ENCODE measurements around the gene GGA2.
"Not testable (repeated sequence)": the region's sequence is repeated elsewhere in the genome, so short reads cannot be mapped to it uniquely, and the experiment has no call there.

The GGA2 gene

GRCh38 chr16:23523876-23524385, 13.6 kb upstream of the GGA2 start:
- DNase-seq (ENCODE audit: low read depth), result no peak

- DNase-seq (ENCODE audit: low read depth), result no peak
Measured at GRCh38 chr16:23523321-23523720, 13.0 kb upstream of the GGA2 start.

- no peak for DNase-seq (ENCODE audit: low read depth)
Measured at GRCh38 chr16:23521965-23522364, 11.7 kb upstream of the GGA2 start.

GRCh38 chr16:23521037-23521743, 10.9 kb upstream of the GGA2 start:
- DNase-seq (ENCODE audit: low read depth), result no peak

GRCh38 chr16:23520500-23520899, 10.2 kb upstream of the GGA2 start:
- no peak for DNase-seq (ENCODE audit: low read depth)

- no peak for DNase-seq (ENCODE audit: low read depth)
Measured at GRCh38 chr16:23519282-23519681, 9.0 kb upstream of the GGA2 start.

- DNase-seq (ENCODE audit: low read depth), result no peak
Measured at GRCh38 chr16:23518435-23518891, 8.2 kb upstream of the GGA2 start.

- DNase-seq (ENCODE audit: low read depth), result no peak
Measured at GRCh38 chr16:23516366-23517137, 6.3 kb upstream of the GGA2 start.

GRCh38 chr16:23515881-23516280, 5.6 kb upstream of the GGA2 start:
- no peak for DNase-seq (ENCODE audit: low read depth)

- DNase-seq (ENCODE audit: low read depth), result no peak
Measured at GRCh38 chr16:23514381-23515152, 4.3 kb upstream of the GGA2 start.

- no peak for DNase-seq (ENCODE audit: low read depth)
Measured at GRCh38 chr16:23512168-23512695, 1.9 kb upstream of the GGA2 start.

- no peak for DNase-seq (ENCODE audit: low read depth)
Measured at GRCh38 chr16:23511731-23512130, 1.4 kb upstream of the GGA2 start.

GRCh38 chr16:23510915-23511270, 599 bp upstream of the GGA2 start:
- DNase-seq (ENCODE audit: low read depth), result not testable (repeated sequence)

- no peak for DNase-seq (ENCODE audit: low read depth)
Measured at GRCh38 chr16:23509782-23510163, 521 bp downstream of the GGA2 start.

- DNase-seq (ENCODE audit: low read depth), result no peak
Measured at GRCh38 chr16:23509441-23509754, 896 bp downstream of the GGA2 start.

GRCh38 chr16:23508589-23509440, 1.5 kb downstream of the GGA2 start:
- DNase-seq (ENCODE audit: low read depth), result no peak

GRCh38 chr16:23506606-23506994, 3.7 kb downstream of the GGA2 start:
- no peak for DNase-seq (ENCODE audit: low read depth)

GRCh38 chr16:23505671-23506605, 4.4 kb downstream of the GGA2 start:
- DNase-seq (ENCODE audit: low read depth), result no peak

GRCh38 chr16:23505180-23505665, 5.1 kb downstream of the GGA2 start:
- no peak for DNase-seq (ENCODE audit: low read depth)

GRCh38 chr16:23504453-23505179, 5.7 kb downstream of the GGA2 start:
- peak; percentile 67 for DNase-seq (ENCODE audit: low read depth)

Data from activated T-helper 9 cell treated with anti-CD3 and anti-CD28 coated beads, Interleukin-2, amount 50 U/mL, for 16 hours (primary cell).